HFFc6 (cell line): ENCODE measurements around the gene ASTL. TPM values are rescaled to one million over a fixed set of nuclear protein-coding genes. Genes with fewer than 3 reads are reported as not detected.
"Not testable (repeated sequence)": the region's sequence is repeated elsewhere in the genome, so short reads cannot be mapped to it uniquely, and the experiment has no call there.

ENCODE experiments used
- DNase-seq: peaks from one replicate; pipeline ENCODE4 v3.0.0-alpha.2; 2018
- H3K27ac Mint-ChIP-seq: 2 replicates; pipeline ENCODE4 v1.8.0; 2020; ENCODE audit warnings: mild to moderate bottlenecking, mixed read lengths
- H3K27me3 Mint-ChIP-seq: 2 replicates; pipeline ENCODE4 v1.8.0; 2021; ENCODE audit warnings: mild to moderate bottlenecking, moderate library complexity, mixed read lengths; ENCODE audit not compliant: insufficient read depth
- H3K36me3 Mint-ChIP-seq: 2 replicates; pipeline ENCODE4 v1.8.0; 2021; ENCODE audit warnings: low read depth, mixed read lengths
- H3K4me1 Mint-ChIP-seq: 2 replicates; pipeline ENCODE4 v1.8.0; 2020; ENCODE audit warnings: low read depth, mixed read lengths
- H3K4me3 Mint-ChIP-seq: 2 replicates; pipeline ENCODE4 v1.8.0; 2020; ENCODE audit warnings: mild to moderate bottlenecking, moderate library complexity, mixed read lengths
- H3K9me3 Mint-ChIP-seq: 2 replicates; pipeline ENCODE4 v1.8.0; 2020; ENCODE audit warnings: mild to moderate bottlenecking, mixed read lengths
- total RNA-seq, 6 experiments: library from RNA; stranded (reverse); fragmentation: NEBNext Ultra II Directional; extraction: Animal tissue kit (Norgen Biotek cat#: 25700); gene quantifications; 2 replicates in 1 of 6; 3 replicates in 5 of 6; pipeline ENCODE4 v1.2.3, GENCODE V29; 2021
- TF ChIP-seq, protein P1 (sequence below): fragments of 200-600 bp; sonication (generic); IDR thresholded peaks from 2 replicates; pipeline ENCODE4 v1.5.0; 2021; ENCODE audit warnings: antibody characterized with exemption, mild to moderate bottlenecking

The ASTL gene
- total RNA-seq, 6 experiments from 2014 or later: 0.25 to 0.39 (median 0.31) TPM; not detected in 3

DNA sequence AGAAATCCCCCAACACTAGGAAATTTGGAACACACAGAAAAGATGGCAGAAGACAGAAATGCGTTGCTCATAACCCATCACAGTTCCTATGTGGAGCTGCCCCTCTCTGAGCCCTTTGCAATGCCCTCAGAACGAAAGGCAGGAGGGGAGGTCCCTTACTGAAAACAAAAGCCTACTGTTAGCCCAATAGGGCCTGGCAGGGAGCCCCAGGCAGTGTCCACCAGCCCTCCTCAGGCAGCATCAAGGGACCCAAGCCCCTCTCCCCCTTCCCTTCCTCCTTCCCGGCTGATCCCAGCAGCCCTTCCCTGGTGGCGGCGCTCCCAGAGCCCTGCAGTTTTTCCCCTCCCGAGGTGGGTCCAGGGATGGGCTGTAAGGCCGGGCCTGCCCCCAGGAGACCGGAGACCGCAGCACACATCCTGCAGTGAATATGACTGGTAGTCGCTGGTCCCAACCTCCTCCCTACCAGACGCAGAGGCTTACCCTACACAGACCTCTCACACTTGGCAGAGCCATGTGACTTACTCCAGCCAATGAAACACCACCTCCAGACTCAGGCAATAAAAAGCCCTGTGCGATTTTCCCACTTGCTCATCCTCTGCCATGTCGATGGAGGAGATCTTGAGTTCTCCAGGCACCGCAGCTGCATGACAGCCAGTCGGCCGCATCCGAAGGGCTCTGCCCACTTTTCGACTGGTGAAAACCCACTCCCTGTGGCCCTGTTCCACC, 26.3 kb upstream of the ASTL start:
- H3K27ac Mint-ChIP-seq: no peak overlapping the region
- DNase-seq: no peak
- peaks cover 4% of the 10 kb centered on the region for H3K27me3 Mint-ChIP-seq
- TF ChIP-seq, protein P1, sequence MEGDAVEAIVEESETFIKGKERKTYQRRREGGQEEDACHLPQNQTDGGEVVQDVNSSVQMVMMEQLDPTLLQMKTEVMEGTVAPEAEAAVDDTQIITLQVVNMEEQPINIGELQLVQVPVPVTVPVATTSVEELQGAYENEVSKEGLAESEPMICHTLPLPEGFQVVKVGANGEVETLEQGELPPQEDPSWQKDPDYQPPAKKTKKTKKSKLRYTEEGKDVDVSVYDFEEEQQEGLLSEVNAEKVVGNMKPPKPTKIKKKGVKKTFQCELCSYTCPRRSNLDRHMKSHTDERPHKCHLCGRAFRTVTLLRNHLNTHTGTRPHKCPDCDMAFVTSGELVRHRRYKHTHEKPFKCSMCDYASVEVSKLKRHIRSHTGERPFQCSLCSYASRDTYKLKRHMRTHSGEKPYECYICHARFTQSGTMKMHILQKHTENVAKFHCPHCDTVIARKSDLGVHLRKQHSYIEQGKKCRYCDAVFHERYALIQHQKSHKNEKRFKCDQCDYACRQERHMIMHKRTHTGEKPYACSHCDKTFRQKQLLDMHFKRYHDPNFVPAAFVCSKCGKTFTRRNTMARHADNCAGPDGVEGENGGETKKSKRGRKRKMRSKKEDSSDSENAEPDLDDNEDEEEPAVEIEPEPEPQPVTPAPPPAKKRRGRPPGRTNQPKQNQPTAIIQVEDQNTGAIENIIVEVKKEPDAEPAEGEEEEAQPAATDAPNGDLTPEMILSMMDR: no peak
- H3K4me1 Mint-ChIP-seq: peaks cover 34% of the 10 kb centered on the region
- no peak overlapping the region for H3K4me3 Mint-ChIP-seq
- H3K36me3 Mint-ChIP-seq: no peaks in the 10 kb centered on the region
- H3K9me3 Mint-ChIP-seq: no peaks in the 10 kb centered on the region

DNA sequence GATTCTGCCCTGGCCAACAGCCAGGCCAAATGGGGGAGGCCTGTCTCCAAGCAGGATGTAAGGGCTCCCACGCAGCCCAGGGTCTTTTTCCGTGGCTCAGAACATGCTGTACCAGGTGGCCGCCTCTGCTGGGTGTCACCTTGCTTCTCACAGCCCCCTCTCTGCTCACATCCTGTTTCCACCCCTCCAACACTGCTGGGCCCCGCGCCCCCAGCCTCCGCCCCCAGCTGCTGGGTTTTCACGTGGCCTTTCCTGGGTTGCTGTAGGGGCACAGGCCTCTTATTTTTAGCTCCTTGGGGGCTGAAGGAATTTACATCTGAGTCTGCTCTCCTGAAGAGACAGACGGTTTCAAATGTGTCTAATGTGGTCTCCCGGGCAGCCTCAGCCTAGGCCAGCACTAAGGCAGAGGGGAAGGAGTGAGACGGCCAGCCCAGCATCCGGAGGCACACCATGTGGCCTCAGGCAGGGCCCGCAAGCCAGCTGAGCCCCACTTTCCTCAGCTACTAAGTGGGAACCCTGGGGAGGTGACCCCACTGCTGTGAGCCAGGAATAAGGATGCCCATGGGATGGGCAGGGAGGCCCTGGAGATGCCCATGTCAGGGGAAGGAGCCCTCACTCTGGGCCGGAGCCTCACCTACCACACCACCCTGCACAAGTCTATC, 25.6 kb upstream of the ASTL start:
- H3K27me3 Mint-ChIP-seq: peaks cover 10% of the 10 kb centered on the region
- H3K27ac Mint-ChIP-seq: no peak overlapping the region
- TF ChIP-seq, protein P1: no peak
- H3K36me3 Mint-ChIP-seq: no peaks in the 10 kb centered on the region
- H3K4me3 Mint-ChIP-seq: no peak overlapping the region
- no peaks in the 10 kb centered on the region for H3K9me3 Mint-ChIP-seq
- peaks cover 27% of the 10 kb centered on the region for H3K4me1 Mint-ChIP-seq
- no peak for DNase-seq

DNA sequence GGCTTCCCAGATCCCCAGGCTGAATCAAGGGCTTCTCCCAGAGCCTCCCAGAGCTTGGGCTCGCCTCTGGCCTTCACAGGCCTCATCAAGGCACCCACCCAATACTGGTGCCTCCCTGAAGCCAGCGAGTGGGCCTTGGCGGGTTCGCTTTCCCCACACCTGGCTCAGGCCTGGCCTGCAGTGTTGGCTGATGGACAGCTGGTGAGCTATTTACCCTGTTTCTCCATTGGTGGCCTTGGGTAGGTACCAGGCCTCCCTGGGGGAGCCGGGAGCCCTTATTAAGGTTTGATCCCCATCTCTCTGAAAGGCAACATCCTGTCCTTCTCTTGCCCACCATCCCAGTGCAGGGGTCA, 25.1 kb upstream of the ASTL start:
- H3K27ac Mint-ChIP-seq: no peak overlapping the region
- H3K27me3 Mint-ChIP-seq: peaks cover 11% of the 10 kb centered on the region
- peaks cover 22% of the 10 kb centered on the region for H3K4me1 Mint-ChIP-seq
- H3K9me3 Mint-ChIP-seq: no peaks in the 10 kb centered on the region
- H3K4me3 Mint-ChIP-seq: no peak overlapping the region
- no peaks in the 10 kb centered on the region for H3K36me3 Mint-ChIP-seq
- DNase-seq: no peak
- TF ChIP-seq, protein P1: no peak

DNA sequence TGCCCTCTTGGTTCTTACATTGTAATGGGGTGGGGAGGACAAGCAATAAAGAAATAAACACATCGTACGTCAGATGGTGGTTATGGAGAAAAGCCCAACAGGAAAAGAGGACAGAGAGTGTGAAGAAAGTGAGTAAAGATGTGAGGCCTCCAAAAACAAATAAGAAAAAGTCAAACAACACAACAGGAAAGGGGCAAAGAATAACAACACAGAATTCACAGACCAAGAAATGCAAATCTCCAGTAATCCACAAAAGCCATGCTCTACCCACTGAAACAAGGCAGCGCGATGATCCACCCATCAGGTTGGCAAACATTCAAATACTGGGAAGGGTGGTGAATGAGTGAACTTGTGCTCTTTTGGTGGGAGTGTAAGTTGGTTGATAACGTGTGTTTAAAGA, 23.6 kb upstream of the ASTL start:
- Mint-ChIP-seq H3K36me3 (no peaks in the 10 kb centered on the region), H3K27me3 (peaks cover 15% of the 10 kb centered on the region), H3K27ac (no peak overlapping the region), H3K4me3 (no peak overlapping the region), H3K9me3 (no peaks in the 10 kb centered on the region), H3K4me1 (peaks cover 7% of the 10 kb centered on the region)
- DNase-seq: no peak
- TF ChIP-seq, protein P1: no peak

DNA sequence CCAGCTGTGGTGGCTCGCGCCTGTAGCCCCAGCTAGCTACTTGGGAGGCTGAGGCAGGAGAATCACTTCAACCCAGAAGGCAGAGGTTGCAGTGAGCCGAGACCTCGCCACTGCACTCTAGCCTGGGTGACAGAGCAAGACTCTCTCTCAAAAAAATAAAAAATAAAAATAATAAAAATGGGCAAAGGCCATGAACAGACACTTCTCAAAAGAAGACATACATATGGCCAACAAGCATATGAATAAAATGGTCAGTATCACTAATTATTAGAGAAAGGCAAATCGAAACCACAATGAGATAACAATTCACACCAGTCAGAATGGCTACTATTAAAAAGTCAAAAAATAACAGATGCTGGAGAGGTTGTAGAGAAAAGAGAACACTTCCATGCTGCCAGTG, 22.1 kb upstream of the ASTL start:
- peaks cover 17% of the 10 kb centered on the region for H3K27me3 Mint-ChIP-seq
- not testable (repeated sequence) for H3K4me3 Mint-ChIP-seq, H3K9me3 Mint-ChIP-seq, H3K4me1 Mint-ChIP-seq, H3K36me3 Mint-ChIP-seq, DNase-seq, H3K27ac Mint-ChIP-seq

DNA sequence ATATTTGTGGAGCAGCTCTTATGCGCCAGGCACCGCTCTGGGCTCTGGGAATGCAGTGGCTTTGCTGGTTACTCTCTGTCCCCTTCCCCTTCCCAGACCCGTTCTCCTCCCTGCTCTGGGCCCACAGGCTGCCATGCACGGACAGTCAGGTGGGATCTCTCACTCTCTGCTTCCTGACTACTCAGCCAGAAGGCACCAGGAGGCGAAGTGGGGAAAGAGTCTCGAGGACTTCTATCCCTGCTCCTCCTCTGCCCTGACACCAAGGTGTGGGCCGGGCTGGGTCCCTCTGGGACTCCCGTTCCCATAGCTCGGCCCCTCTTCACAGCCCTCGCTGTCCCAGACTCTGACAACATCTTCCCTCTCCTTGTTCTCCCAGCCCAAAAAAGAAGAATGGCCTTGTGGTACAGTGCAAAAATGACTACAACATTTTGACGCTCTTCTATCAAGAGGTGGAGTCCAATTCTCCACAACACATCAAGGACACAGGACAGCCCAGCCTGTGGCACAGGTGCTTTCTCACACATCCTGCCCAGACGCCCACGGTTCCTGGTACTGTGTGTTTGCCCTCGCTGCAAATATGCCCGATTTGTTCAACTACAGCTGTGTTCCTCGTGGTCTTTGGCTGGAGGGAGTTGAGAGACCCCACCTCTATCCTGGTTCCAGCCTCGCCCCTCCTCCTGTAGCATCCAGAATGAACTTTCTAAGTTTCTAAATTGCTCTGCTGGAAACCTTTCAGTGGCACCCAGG, 21.0 kb upstream of the ASTL start:
- Mint-ChIP-seq H3K27me3 (peaks cover 19% of the 10 kb centered on the region), H3K27ac (no peak overlapping the region), H3K4me1 (no peaks in the 10 kb centered on the region), H3K36me3 (no peaks in the 10 kb centered on the region), H3K9me3 (no peaks in the 10 kb centered on the region), H3K4me3 (no peak overlapping the region)
- DNase-seq: no peak
- TF ChIP-seq, protein P1: no peak
